ENCODE results near the gene LRRTM3.

The LRRTM3 gene

GRCh38 chr10:67144530-67144929 is 218.7 kb downstream of the LRRTM3 start:
- Histone ChIP-seq H3K9me3 (ENCODE audit: control insufficient read depth in 1 of 2, low read length in 2 of 2) (no peaks in the 10 kb centered on the region), H3K4me1 (ENCODE audit: control insufficient read depth in 1 of 2, insufficient read depth in 2 of 2, low read length in 2 of 2) (no peaks in the 10 kb centered on the region), H3K4me3 (ENCODE audit: low read depth in 1 of 2, low read length in 2 of 2) (no peak overlapping the region), H3K36me3 (ENCODE audit: control insufficient read depth in 1 of 2, insufficient read depth in 2 of 2, low read length in 2 of 2) (no peaks in the 10 kb centered on the region), H3K9ac (ENCODE audit: low read depth in 1 of 2, low read length in 2 of 2) (no peak overlapping the region), H3K27me3 (ENCODE audit: control insufficient read depth in 1 of 2, insufficient read depth in 2 of 2, low read length in 2 of 2) (no peaks in the 10 kb centered on the region), H3K27ac (ENCODE audit: low read depth, low read length) (no peak overlapping the region)

All from duodenal mucosa (tissue), 2 donors.